ENCODE data around the gene FRY.

Gene FRY

GRCh38 chr13:32017474-32017873 is 14.1 kb upstream of the FRY start:
- no peak for DNase-seq

- DNase-seq: peak; percentile 65
These were observed 11.9 kb upstream of the FRY start for GRCh38 chr13:32019612-32020233.

- peak; percentile 39 for DNase-seq
These were observed 9.8 kb upstream of the FRY start for GRCh38 chr13:32021785-32022184.

- DNase-seq: peak; percentile 40
These were observed 9.3 kb upstream of the FRY start for GRCh38 chr13:32022311-32022710.

GRCh38 chr13:32023096-32023495 is 8.5 kb upstream of the FRY start:
- DNase-seq: no peak

GRCh38 chr13:32023698-32024097 is 7.9 kb upstream of the FRY start:
- DNase-seq: no peak

- DNase-seq: no peak
These were observed 6.8 kb upstream of the FRY start for GRCh38 chr13:32024750-32025149.

- no peak for DNase-seq
These were observed 5.8 kb upstream of the FRY start for GRCh38 chr13:32025730-32026129.

GRCh38 chr13:32026623-32027022 is 5.0 kb upstream of the FRY start:
- no peak for DNase-seq

GRCh38 chr13:32028711-32029110 is 2.9 kb upstream of the FRY start:
- DNase-seq: no peak

- no peak for DNase-seq
These were observed 1.9 kb upstream of the FRY start for GRCh38 chr13:32029684-32030083.

GRCh38 chr13:32031815-32032370 is 319 bp downstream of the FRY start:
- no peak for DNase-seq

- no peak for DNase-seq
These were observed 1.2 kb downstream of the FRY start for GRCh38 chr13:32032759-32033158.

- no peak for DNase-seq
These were observed 2.2 kb downstream of the FRY start for GRCh38 chr13:32033744-32034143.

GRCh38 chr13:32035716-32036115 is 4.1 kb downstream of the FRY start:
- no peak for DNase-seq

GRCh38 chr13:32036126-32036695 is 4.6 kb downstream of the FRY start:
- DNase-seq: no peak

- DNase-seq: no peak
These were observed 5.2 kb downstream of the FRY start for GRCh38 chr13:32036757-32037156.

- DNase-seq: no peak
These were observed 5.9 kb downstream of the FRY start for GRCh38 chr13:32037471-32037870.

GRCh38 chr13:32038343-32038742 is 6.8 kb downstream of the FRY start:
- DNase-seq: no peak

GRCh38 chr13:32039056-32039455 is 7.5 kb downstream of the FRY start:
- no peak for DNase-seq

GRCh38 chr13:32039528-32039927 is 8.0 kb downstream of the FRY start:
- DNase-seq: no peak

- DNase-seq: no peak
These were observed 8.6 kb downstream of the FRY start for GRCh38 chr13:32040052-32040642.

- DNase-seq: no peak
These were observed 9.1 kb downstream of the FRY start for GRCh38 chr13:32040689-32041088.

GRCh38 chr13:32041429-32041828 is 9.9 kb downstream of the FRY start:
- no peak for DNase-seq
